H9 (cell line): ENCODE measurements around the gene VAV1. TPM values are rescaled to one million over a fixed set of nuclear protein-coding genes. Genes with fewer than 3 reads are reported as not detected.

Experiments used
- DNase-seq: peaks from one replicate; pipeline ENCODE4 v3.0.0-alpha.2; 2017
- H2AFZ ChIP-seq: one replicate; pipeline ENCODE4 v1.6.1; 2013; ENCODE audit warnings: mild to moderate bottlenecking, low read length, control low read depth, moderate library complexity
- H2AK5ac ChIP-seq: 2 replicates; pipeline ENCODE4 v1.6.1; 2013; ENCODE audit warnings: low read length, control low read depth, mixed read lengths; ENCODE audit not compliant: insufficient read length
- H2BK120ac ChIP-seq: one replicate; pipeline ENCODE4 v1.6.1; 2013; ENCODE audit warnings: low read depth, mild to moderate bottlenecking, low read length, control low read depth, inconsistent platforms; ENCODE audit not compliant: poor library complexity, severe bottlenecking
- H2BK12ac ChIP-seq: 2 replicates; pipeline ENCODE4 v1.6.1; 2013; ENCODE audit warnings: low read length, control low read depth, mixed read lengths, low read depth; ENCODE audit not compliant: insufficient read length
- H2BK15ac ChIP-seq: 2 replicates; pipeline ENCODE4 v1.6.1; 2013; ENCODE audit warnings: low read depth, low read length, control low read depth
- H2BK20ac ChIP-seq: one replicate; pipeline ENCODE4 v1.6.1; 2013; ENCODE audit warnings: low read depth, mild to moderate bottlenecking, low read length, control low read depth, inconsistent platforms; ENCODE audit not compliant: poor library complexity, severe bottlenecking
- H2BK5ac ChIP-seq: 2 replicates; pipeline ENCODE4 v1.6.1; 2013; ENCODE audit warnings: low read length, control low read depth, mixed read lengths; ENCODE audit not compliant: insufficient read length
- H3K14ac ChIP-seq: 2 replicates; pipeline ENCODE4 v1.6.1; 2013; ENCODE audit warnings: low read length, control low read depth; ENCODE audit not compliant: insufficient read depth
- H3K18ac ChIP-seq: 2 replicates; pipeline ENCODE4 v1.6.1; 2013; ENCODE audit warnings: low read depth, mild to moderate bottlenecking, mixed read lengths, low read length, control low read depth; ENCODE audit not compliant: insufficient read length
- H3K23ac ChIP-seq: 2 replicates; pipeline ENCODE4 v1.6.1; 2013; ENCODE audit warnings: low read length, control low read depth, mixed read lengths, low read depth; ENCODE audit not compliant: insufficient read length
- H3K23me2 ChIP-seq: 2 replicates; pipeline ENCODE4 v1.6.1; 2013; ENCODE audit warnings: low read depth, mild to moderate bottlenecking, mixed read lengths, low read length, control low read depth; ENCODE audit not compliant: insufficient read length, poor library complexity, severe bottlenecking
- H3K27ac ChIP-seq: 2 replicates; pipeline ENCODE4 v1.5.1; 2013; ENCODE audit warnings: low read length, control low read depth, mixed read lengths, low read depth; ENCODE audit not compliant: insufficient read length
- H3K27me3 ChIP-seq: 2 replicates; pipeline ENCODE4 v1.6.1; 2013; ENCODE audit warnings: low read length, control low read depth, inconsistent platforms; ENCODE audit not compliant: insufficient read depth
- H3K4ac ChIP-seq: 2 replicates; pipeline ENCODE4 v1.6.1; 2013; ENCODE audit warnings: low read depth, mild to moderate bottlenecking, control low read depth, inconsistent platforms, low read length, moderate library complexity
- H3K4me1 ChIP-seq: 2 replicates; pipeline ENCODE4 v1.6.1; 2013; ENCODE audit warnings: low read length, control low read depth, inconsistent platforms; ENCODE audit not compliant: insufficient read depth
- H3K4me2 ChIP-seq: 2 replicates; pipeline ENCODE4 v1.6.1; 2013; ENCODE audit warnings: low read length, control low read depth, mixed read lengths; ENCODE audit not compliant: insufficient read length, insufficient read depth
- H3K56ac ChIP-seq: 2 replicates; pipeline ENCODE4 v1.6.1; 2013; ENCODE audit warnings: low read depth, mild to moderate bottlenecking, mixed read lengths, low read length, control low read depth; ENCODE audit not compliant: insufficient read length
- H3K79me1 ChIP-seq: 2 replicates; pipeline ENCODE4 v1.6.1; 2013; ENCODE audit warnings: low read depth, mild to moderate bottlenecking, moderate library complexity, low read length, control low read depth, inconsistent platforms; ENCODE audit not compliant: insufficient read depth, poor library complexity, severe bottlenecking
- H3K79me2 ChIP-seq: 2 replicates; pipeline ENCODE4 v1.6.1; 2013; ENCODE audit warnings: low read length, control low read depth, inconsistent platforms; ENCODE audit not compliant: insufficient read depth
- H3K9ac ChIP-seq: 2 replicates; pipeline ENCODE4 v1.6.1; 2013; ENCODE audit warnings: low read length, control low read depth, mixed read lengths; ENCODE audit not compliant: insufficient read length; ENCODE audit errors: extremely low read depth
- H3K9me3 ChIP-seq: one replicate; pipeline ENCODE4 v1.6.1; 2013; ENCODE audit warnings: low read depth, low read length, inconsistent platforms; ENCODE audit not compliant: control insufficient read depth
- H3T11ph ChIP-seq: one replicate; pipeline ENCODE4 v1.6.1; 2013; ENCODE audit warnings: mild to moderate bottlenecking, low read length, control low read depth, inconsistent platforms
- H4K20me1 ChIP-seq: one replicate; pipeline ENCODE4 v1.6.1; 2013; ENCODE audit not compliant: control insufficient read depth, insufficient read length, insufficient read depth
- H4K5ac ChIP-seq: 2 replicates; pipeline ENCODE4 v1.6.1; 2013; ENCODE audit warnings: low read depth, mild to moderate bottlenecking, mixed read lengths, low read length, control low read depth; ENCODE audit not compliant: insufficient read length
- H4K8ac ChIP-seq: replicated peaks from 2 replicates; pipeline ENCODE4 v1.6.1; 2013; ENCODE audit warnings: low read length, control low read depth, mixed read lengths, low read depth; ENCODE audit not compliant: insufficient read length
- H4K91ac ChIP-seq: 2 replicates; pipeline ENCODE4 v1.6.1; 2013; ENCODE audit warnings: low read depth, mild to moderate bottlenecking, moderate library complexity, mixed read lengths, low read length, control low read depth; ENCODE audit not compliant: insufficient read length
- H3K27ac Mint-ChIP-seq, 3 experiments: 2 replicates in 2 of 3; 3 replicates in 1 of 3; pipeline ENCODE4 v1.8.0; 2020 to 2021; ENCODE audit warnings: mixed read lengths in 3 of 3, mild to moderate bottlenecking in 1 of 3, moderate library complexity in 1 of 3
- H3K27me3 Mint-ChIP-seq: 2 replicates; pipeline ENCODE4 v1.8.0; 2021; ENCODE audit warnings: low read depth, mild to moderate bottlenecking, moderate library complexity, mixed read lengths
- H3K36me3 Mint-ChIP-seq, 3 experiments: 2 replicates in 2 of 3; 3 replicates in 1 of 3; pipeline ENCODE4 v1.8.0; 2020 to 2021; ENCODE audit warnings: low read depth in 3 of 3, mixed read lengths in 3 of 3; ENCODE audit not compliant: insufficient read depth in 1 of 3
- H3K4me1 Mint-ChIP-seq, 2 experiments: 2 replicates each; pipeline ENCODE4 v1.8.0; 2020; ENCODE audit warnings: mixed read lengths in 2 of 2
- H3K4me3 Mint-ChIP-seq, 2 experiments: 2 replicates in 1 of 2; 3 replicates in 1 of 2; pipeline ENCODE4 v1.8.0; 2020 to 2021; ENCODE audit warnings: mild to moderate bottlenecking in 2 of 2, mixed read lengths in 2 of 2, moderate library complexity in 1 of 2
- H3K9me3 Mint-ChIP-seq, 2 experiments: 2 replicates in 1 of 2; 3 replicates in 1 of 2; pipeline ENCODE4 v1.8.0; 2020; ENCODE audit warnings: mild to moderate bottlenecking in 2 of 2, mixed read lengths in 2 of 2, moderate library complexity in 1 of 2
- CTCF ChIP-seq: fragments of 200-600 bp; sonication (generic); conservative IDR thresholded peaks from 3 replicates; pipeline ENCODE4 v1.8.0; 2021; ENCODE audit warnings: antibody characterized with exemption, mild to moderate bottlenecking
- WGBS: extraction: QIAGEN DNeasy Blood & Tissue Kit; methylation state at CpG from one replicate; pipeline ENCODE4 v1.1.7; 2013; ENCODE audit warnings: missing lambda C conversion rate, low lambda C conversion rate, mixed read lengths; ENCODE audit not compliant: insufficient read length; ENCODE audit errors: extremely low coverage; 5-methylcytosine and 5-hydroxymethylcytosine counted together
- total RNA-seq: library from RNA; stranded (reverse); gene quantifications from 2 replicates; pipeline ENCODE4 v1.2.1, GENCODE V29; 2021

Gene VAV1
- total RNA-seq, 1 experiment from 2014 or later, result 0.90 TPM

- H3K36me3 Mint-ChIP-seq, result peaks cover 0 to 18% (median 16%) of the 10 kb centered on the region in 3 experiments; a peak in 5 of 7 replicates
- H3K14ac ChIP-seq, result no peak overlapping the region
- peaks cover 24% of the 10 kb centered on the region for H3K9me3 ChIP-seq
- H2BK12ac ChIP-seq, result no peak overlapping the region
- no peak overlapping the region for H3K4ac ChIP-seq
- no peak overlapping the region for H3K23ac ChIP-seq
- no peak overlapping the region for H3K9ac ChIP-seq
- H3K27me3 ChIP-seq, result no peaks in the 10 kb centered on the region
- H4K5ac ChIP-seq, result no peak overlapping the region
- no peak overlapping the region for H3K27ac ChIP-seq
- peaks cover 48 to 76% of the 10 kb centered on the region in 2 experiments for H3K9me3 Mint-ChIP-seq
- no peaks in the 10 kb centered on the region for H3K79me1 ChIP-seq
- no peak overlapping the region for H3K4me2 ChIP-seq
- no peak overlapping the region for H2BK5ac ChIP-seq
- H4K8ac ChIP-seq, result no peak overlapping the region
- no CpG with 5 or more reads among the region's 5 CpGs for WGBS
- no peak overlapping the region for H2AK5ac ChIP-seq
- no peaks in the 10 kb centered on the region for H4K20me1 ChIP-seq
- no peaks in the 10 kb centered on the region for H3K23me2 ChIP-seq
- H3T11ph ChIP-seq, result no peak overlapping the region
- H3K27me3 Mint-ChIP-seq, result peaks cover 14% of the 10 kb centered on the region
- no peak overlapping the region for H3K4me3 Mint-ChIP-seq
- no peak overlapping the region for H2BK120ac ChIP-seq
- no peak overlapping the region for H3K18ac ChIP-seq
- H4K91ac ChIP-seq, result no peak overlapping the region
- H3K4me1 Mint-ChIP-seq, result no peaks in the 10 kb centered on the region
- H3K4me1 ChIP-seq, result no peaks in the 10 kb centered on the region
- H2AFZ ChIP-seq, result no peak overlapping the region
- no peak overlapping the region for H2BK20ac ChIP-seq
- no peak overlapping the region for H3K56ac ChIP-seq
- H3K79me2 ChIP-seq, result no peaks in the 10 kb centered on the region
- H2BK15ac ChIP-seq, result no peak overlapping the region
- H3K27ac Mint-ChIP-seq, result no peak overlapping the region
- DNase-seq, result no peak
- no peak for TF ChIP-seq CTCF
These were observed 21.5 kb downstream of the VAV1 start for GRCh38 chr19:6793973-6794372.
